GM10248 (cell line): Measurements from ENCODE around the gene SELL.
A peak's percentile ranks its signal among the peaks of the same experiment; 100 is the strongest.

Experiments
- CTCF ChIA-PET: fragments of 300-600 bp; sonication (Branson Sonifier 250); formaldehyde crosslinking; extraction: SDS; loops from one replicate; lab custom pipeline; 2021; ENCODE audit warnings: antibody characterized with exemption; lab: Yijun Ruan, JAX
- POLR2A ChIA-PET: fragments of 350-650 bp; sonication (Branson Sonifier 250); formaldehyde crosslinking; extraction: SDS; loops from one replicate; lab custom pipeline; 2020; ENCODE audit warnings: antibody characterized with exemption; lab: Yijun Ruan, JAX
- DNase-seq: peaks from one replicate; pipeline ENCODE4 v3.0.0; 2012; ENCODE audit errors: extremely low spot score
- CTCF ChIP-seq: IDR thresholded peaks from 2 replicates; pipeline ENCODE4 v1.5.1; 2012; ENCODE audit warnings: mild to moderate bottlenecking, low read depth; ENCODE audit errors: extremely low read depth, missing control alignments, control extremely low read depth

Gene SELL

DNA sequence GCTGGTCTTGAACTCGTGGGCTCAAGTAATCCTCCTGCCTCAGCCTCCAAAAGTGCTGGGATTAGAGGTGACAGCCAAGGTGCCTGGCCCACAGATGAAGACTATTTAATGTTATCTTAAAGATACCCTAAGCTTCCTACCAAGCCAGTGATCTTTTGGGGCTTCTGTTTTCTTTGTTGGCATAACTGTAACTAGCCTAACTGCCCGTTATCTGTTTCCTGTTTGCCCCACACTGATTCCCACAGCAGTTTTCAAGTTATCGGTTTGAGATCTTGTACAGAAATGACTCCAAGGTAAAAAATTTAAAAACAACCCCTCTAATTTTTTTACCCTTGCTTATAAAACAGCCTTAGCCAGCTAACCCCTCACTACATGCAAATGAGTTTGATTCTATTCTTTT, 12.4 kb downstream of the SELL start:
- no peak for TF ChIP-seq CTCF
- DNase-seq, result no peak
- CTCF ChIA-PET, result interaction anchor here (0.7 to 2.0 kb wide), 3 partner anchors 11 to 18 kb away, joined by 3 to 8 read pairs (median 3); no protein-coding TSS in a partner anchor
- POLR2A ChIA-PET, result no interaction called here

- TF ChIP-seq CTCF, result no peak
- ChIA-PET POLR2A (no interaction called here), CTCF (interaction anchor here (2.6 kb wide), 1 partner anchor 14 kb away, joined by 15 read pairs; no protein-coding TSS in a partner anchor)
- no peak for DNase-seq
These were observed 13.7 kb downstream of the SELL start for GRCh38 chr1:169697755-169698154.

DNA sequence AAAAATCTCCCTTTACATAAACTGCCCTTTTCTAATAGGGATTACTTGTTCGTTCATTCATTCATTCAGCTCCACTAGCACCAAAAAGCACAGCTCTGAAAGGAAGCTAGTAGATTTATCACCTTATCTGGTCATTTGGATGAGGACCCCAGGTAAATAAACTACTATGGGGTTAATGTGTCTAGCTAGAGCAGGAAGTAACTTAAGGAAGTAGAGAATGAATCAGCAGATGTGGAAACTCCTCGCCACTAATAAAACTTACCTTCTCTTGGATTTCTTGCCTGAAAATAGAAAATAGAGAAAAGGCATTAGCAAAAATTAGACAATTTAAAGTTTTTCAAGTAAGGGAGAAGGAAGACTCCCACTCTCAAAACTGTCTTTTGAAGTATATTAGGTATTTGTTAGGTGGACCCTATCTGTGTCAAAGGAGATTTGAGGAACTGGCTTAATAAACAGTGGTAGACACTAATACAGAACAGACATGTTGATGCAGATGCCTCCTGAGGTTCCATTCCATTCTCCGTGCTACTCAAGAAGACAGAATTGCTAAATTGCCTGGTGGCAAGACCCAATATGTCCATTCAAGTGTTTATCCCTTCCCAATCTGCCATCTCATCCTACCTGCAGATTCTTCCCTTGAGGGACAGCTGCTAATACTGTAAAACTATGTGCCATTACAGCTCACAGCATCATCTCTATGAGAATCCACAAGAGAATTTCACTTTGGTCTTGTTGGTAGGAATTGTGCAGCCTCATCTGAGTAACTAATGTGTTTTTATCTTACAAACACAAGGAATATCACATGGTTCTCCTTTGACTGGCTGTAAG, 14.9 kb downstream of the SELL start:
- CTCF ChIA-PET, result interaction anchor here (1.1 to 2.6 kb wide), 5 partner anchors 9 to 94 kb away, joined by 4 to 15 read pairs (median 11); no protein-coding TSS in a partner anchor
- TF ChIP-seq CTCF, result no peak
- POLR2A ChIA-PET, result no interaction called here
- no peak for DNase-seq

- CTCF ChIA-PET, result interaction anchor here (0.6 to 2.1 kb wide), 5 partner anchors 9 to 93 kb away, joined by 3 to 11 read pairs (median 4); no protein-coding TSS in a partner anchor
- POLR2A ChIA-PET, result no interaction called here
- DNase-seq, result no peak
- peak; percentile 18 for TF ChIP-seq CTCF
These were observed 16.9 kb downstream of the SELL start for GRCh38 chr1:169694304-169695075.

DNA sequence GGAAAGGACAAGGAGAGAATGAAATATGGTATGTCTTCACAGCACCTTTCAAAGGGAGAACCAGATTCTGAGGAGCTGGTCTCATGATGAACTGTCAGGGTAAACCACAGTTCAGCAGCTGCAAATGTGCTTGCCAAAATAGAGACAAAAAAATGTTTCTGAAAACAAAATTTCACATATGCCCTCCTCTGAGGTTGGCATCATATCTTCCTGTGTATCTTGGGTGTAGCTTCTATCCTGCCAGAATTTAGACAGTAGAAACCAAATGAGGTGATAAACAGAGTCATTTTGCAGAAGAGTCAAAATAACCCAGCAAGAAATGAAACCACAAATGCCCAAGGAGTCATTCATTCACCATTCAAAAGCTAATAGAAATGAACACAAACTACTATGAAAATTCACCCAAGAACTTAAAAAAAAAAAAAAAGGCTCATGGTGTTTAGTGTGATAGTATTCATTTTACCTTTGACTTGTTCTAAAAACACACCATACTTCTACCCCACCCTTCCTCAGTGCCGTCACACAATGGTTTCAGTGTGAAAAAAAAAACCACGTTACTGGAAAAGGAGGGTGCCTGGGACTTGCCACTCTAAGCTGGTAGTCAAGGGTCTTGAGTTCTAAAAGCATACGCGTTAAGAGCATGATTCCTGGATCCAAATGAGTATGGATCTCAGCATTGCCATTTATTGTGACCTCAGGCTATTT, 18.5 kb downstream of the SELL start:
- no peak for TF ChIP-seq CTCF
- DNase-seq, result no peak
- ChIA-PET CTCF (interaction anchor here (0.9 to 4.5 kb wide), 6 partner anchors 11 to 91 kb away, joined by 3 to 19 read pairs (median 6); no protein-coding TSS in a partner anchor), POLR2A (interaction anchor here (0.6 kb wide), 2 partner anchors 14 to 1423 kb away, joined by 4 to 6 read pairs; no protein-coding TSS in a partner anchor)
